ENCODE results near the gene FSTL4.

FSTL4 gene

GRCh38 chr5:133511653-133512235 lies 100.6 kb downstream of the FSTL4 start:
- DNase-seq = no peak

- no peak for DNase-seq
These were observed 101.6 kb downstream of the FSTL4 start for GRCh38 chr5:133510634-133511262.

- no peak for DNase-seq
These were observed 102.6 kb downstream of the FSTL4 start for GRCh38 chr5:133509742-133510079.

- DNase-seq = no peak
These were observed 103.2 kb downstream of the FSTL4 start for GRCh38 chr5:133508845-133509741.

GRCh38 chr5:133508331-133508730 lies 104.0 kb downstream of the FSTL4 start:
- no peak for DNase-seq

- DNase-seq = peak; percentile 59
These were observed 106.2 kb downstream of the FSTL4 start for GRCh38 chr5:133506181-133506580.

- DNase-seq = no peak
These were observed 108.8 kb downstream of the FSTL4 start for GRCh38 chr5:133503511-133503910.

- DNase-seq = no peak
These were observed 112.4 kb downstream of the FSTL4 start for GRCh38 chr5:133499895-133500294.

- no peak for DNase-seq
These were observed 114.6 kb downstream of the FSTL4 start for GRCh38 chr5:133497608-133498348.

GRCh38 chr5:133496631-133497030 lies 115.7 kb downstream of the FSTL4 start:
- no peak for DNase-seq

GRCh38 chr5:133494923-133495246 lies 117.5 kb downstream of the FSTL4 start:
- DNase-seq = no peak

- DNase-seq = no peak
These were observed 118.0 kb downstream of the FSTL4 start for GRCh38 chr5:133494232-133494922.

- peak; percentile 32 for DNase-seq
These were observed 122.7 kb downstream of the FSTL4 start for GRCh38 chr5:133489632-133490031.

GRCh38 chr5:133487093-133487492 lies 125.2 kb downstream of the FSTL4 start:
- DNase-seq = no peak

GRCh38 chr5:133485468-133485867 lies 126.9 kb downstream of the FSTL4 start:
- no peak for DNase-seq

GRCh38 chr5:133483406-133484090 lies 128.8 kb downstream of the FSTL4 start:
- DNase-seq = no peak

GRCh38 chr5:133482028-133482427 lies 130.3 kb downstream of the FSTL4 start:
- DNase-seq = no peak

- no peak for DNase-seq
These were observed 131.5 kb downstream of the FSTL4 start for GRCh38 chr5:133480866-133481265.

GRCh38 chr5:133480366-133480765 lies 132.0 kb downstream of the FSTL4 start:
- DNase-seq = no peak

- no peak for DNase-seq
These were observed 133.9 kb downstream of the FSTL4 start for GRCh38 chr5:133478199-133478985.

- DNase-seq = no peak
These were observed 136.4 kb downstream of the FSTL4 start for GRCh38 chr5:133475986-133476385.

Data from NCI-H774 (cell line).